Measurements from ENCODE around the gene DKK2.
A peak's percentile ranks its signal among the peaks of the same experiment; 100 is the strongest.

The DKK2 gene

GRCh38 chr4:107017443-107018343, 18.4 kb downstream of the DKK2 start:
- no peak for DNase-seq (ENCODE audit: low read depth)

GRCh38 chr4:107011312-107011711, 24.8 kb downstream of the DKK2 start:
- no peak for DNase-seq (ENCODE audit: low read depth)

DNA sequence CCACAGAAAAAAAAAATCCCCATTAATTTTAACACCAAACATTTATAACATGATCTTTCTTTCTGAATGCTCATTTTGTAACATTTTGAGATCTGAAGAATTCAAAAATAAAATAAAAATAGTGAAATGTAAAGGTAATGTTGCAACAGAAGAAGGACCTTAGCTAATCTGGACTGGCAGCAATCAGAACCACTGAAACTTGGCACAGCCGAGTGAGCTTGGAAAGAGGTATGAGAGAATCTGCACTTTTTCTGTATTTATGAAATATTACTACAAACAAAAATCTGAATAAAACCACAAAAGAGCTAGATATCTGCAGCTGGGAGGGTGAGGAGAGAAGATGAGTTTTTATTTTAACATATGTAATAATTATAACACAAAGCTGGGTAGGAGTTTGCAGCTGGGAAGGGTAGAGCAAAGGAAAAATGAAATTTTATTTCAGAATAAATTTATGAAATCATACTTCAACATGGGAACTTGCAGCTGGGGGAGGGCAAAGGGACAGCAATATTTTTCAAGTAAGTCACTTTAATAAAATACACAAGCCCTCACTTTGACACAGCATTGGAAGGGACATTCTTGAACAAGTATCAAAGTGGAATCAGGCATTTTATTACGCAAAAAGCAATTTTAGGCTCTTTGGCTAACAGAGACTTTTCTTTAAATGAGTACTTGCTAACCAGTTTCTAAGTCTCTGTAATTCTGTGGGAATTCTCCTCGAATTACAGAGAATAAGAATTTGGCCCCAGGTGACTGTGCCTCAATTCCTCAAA, 26.7 kb downstream of the DKK2 start:
- DNase-seq (ENCODE audit: low read depth): no peak

- DNase-seq (ENCODE audit: low read depth): no peak
These were observed 28.0 kb downstream of the DKK2 start for GRCh38 chr4:107008115-107008514.

- DNase-seq (ENCODE audit: low read depth): no peak
These were observed 29.9 kb downstream of the DKK2 start for GRCh38 chr4:107006218-107006617.

DNA sequence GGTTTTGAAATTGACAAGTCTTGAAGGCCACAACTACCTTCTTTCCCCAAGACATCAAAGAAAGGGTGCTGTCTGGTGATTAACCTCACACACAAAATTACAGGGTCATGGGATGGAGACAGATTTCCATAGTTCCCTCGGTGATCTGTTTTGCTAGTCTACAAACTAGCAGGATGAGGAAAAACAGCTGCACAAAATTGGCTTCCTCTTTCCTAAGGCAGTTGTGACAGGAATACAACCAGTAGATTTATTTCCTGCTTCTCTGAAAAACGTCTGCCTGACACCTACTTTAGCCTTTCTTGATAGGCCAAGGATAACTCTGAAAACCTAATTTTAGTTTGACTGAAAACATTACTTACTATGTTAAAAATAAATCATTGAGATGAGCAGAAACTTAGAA, 39.6 kb downstream of the DKK2 start:
- no peak for DNase-seq (ENCODE audit: low read depth)

- no peak for DNase-seq (ENCODE audit: low read depth)
These were observed 42.3 kb downstream of the DKK2 start for GRCh38 chr4:106993827-106994226.

DNA sequence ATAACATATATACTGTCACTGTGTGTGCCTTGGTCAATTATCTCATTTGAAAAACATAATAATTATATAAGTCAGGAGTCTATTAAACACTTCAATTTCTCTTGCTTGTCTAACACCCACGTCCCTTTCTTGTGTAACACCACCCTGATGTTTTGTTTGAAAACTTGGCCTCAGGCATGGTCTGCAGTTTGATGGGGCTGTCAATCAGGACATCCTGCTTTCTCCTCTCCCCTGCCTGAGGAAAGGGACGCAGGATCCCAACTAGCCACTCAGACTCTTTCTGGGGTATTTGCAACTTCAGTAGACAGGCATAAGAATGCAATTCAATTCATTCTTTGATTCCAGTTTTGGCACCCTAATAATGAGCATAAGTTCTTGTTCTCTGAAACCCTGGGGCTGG, 48.8 kb downstream of the DKK2 start:
- no peak for DNase-seq (ENCODE audit: low read depth)

- peak; percentile 26 for DNase-seq (ENCODE audit: low read depth)
These were observed 49.6 kb downstream of the DKK2 start for GRCh38 chr4:106986486-106986885.

DNA sequence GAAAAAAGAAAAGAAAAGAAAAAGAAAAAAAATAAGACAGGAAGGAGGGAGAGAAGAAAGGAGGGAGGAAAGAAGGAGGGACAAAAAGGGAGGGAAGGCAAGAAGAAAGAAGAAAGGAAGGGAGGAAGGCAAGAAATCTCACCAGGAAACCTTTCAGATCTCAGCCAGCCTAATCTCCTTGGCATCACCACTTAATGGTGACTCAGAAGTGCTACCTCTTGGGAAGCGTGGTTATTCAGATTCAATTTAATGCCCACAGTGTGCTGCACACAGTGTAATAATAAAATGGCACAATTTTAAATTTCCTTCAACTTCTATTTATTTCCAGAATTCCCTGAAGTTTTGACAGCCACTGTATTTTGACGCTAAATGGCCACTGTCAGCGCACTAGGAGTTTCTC, 50.3 kb downstream of the DKK2 start:
- DNase-seq (ENCODE audit: low read depth): no peak

- no peak for DNase-seq (ENCODE audit: low read depth)
These were observed 53.4 kb downstream of the DKK2 start for GRCh38 chr4:106982711-106983211.

DNA sequence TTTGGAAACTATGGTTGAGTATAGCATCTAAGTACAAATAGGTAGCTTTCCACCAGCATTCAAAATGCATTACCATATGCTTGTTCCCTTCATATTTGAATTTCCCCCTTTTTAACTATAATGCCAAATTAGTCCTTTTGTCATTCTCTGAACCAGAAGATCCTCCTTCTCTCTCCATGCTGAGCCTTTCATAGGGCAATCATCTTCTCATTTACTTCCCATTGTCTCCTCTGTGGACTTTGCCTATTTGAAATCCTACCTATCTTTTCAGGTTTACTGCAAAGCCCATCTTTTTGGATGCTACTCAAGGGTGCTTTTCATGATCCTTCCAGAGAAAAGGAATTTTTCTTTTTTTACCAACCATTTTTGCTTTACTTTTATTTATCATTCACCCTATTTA, 54.7 kb downstream of the DKK2 start:
- DNase-seq (ENCODE audit: low read depth): no peak

DNA sequence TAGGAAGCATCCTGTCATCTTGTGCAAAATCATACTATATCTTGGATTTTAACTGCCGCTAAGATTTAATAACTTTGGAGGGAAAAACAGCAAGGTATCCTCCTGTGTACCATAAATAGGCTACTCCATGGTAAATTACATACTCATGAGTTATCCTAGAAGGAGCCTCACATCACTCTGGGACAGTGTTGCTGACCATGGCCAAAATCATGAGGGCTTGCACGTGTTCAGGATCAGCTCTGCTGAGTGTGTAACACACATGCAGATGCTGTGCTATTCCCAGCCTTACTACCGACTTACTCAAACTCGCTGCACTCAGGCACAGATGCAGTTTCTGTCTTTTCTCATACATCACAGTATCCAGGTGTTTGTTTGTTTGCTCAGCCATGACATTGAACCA, 56.6 kb downstream of the DKK2 start:
- no peak for DNase-seq (ENCODE audit: low read depth)

DNA sequence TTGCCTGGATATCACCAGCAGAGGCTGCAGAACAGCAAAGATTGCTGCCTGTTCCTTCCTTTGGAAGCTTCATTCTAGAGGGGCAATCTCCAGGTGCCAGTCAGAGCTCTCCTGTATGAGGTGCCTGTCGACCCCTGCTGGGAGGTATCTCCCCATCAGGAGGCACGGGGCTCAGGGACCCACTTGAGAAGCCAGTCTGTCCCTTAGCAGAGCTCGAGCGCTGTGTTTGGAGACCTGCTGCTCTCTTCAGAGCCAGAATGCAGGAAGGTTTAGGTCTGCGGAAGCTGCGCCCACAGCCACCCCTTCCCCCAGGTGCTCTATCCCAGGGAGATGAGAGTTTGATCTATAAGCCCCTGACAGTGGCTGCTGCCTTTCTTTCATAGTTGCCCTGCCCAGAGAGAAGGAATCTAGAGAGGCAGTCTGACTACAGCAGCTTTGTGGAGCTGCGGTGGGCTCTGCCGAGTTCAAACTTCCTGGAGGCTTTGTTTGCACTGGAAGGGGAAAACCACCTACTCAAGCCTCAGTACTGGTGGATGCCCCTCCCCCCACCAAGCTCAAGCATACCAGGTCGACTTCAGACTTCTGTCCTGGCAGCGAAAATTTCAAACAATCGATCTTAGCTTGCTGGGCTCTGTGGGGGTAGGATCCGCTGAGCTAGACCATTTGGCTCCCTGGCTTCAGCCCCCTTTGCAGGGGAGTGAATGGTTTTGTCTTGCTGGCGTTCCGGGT, 57.9 kb downstream of the DKK2 start:
- no peak for DNase-seq (ENCODE audit: low read depth)

DNA sequence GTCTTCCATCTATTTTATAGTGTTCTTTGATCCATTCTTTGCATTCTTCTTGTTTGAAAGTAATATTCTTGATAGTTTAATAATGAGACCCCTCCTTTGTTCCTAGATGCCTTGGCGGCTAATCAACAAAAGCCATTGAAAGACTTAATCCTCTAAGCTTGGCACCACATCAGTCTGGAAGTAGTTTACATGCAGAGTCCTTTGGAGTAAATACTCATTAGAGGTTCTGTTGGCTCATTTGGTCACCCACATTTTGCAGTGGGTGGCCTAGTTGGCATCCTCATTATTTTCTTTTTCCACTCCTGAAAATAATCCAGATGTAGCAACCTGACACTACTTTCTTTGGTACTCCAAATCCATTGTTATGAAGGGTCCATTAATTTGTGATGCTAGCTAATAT, 64.5 kb downstream of the DKK2 start:
- no peak for DNase-seq (ENCODE audit: low read depth)

GRCh38 chr4:106967892-106968291, 68.2 kb downstream of the DKK2 start:
- DNase-seq (ENCODE audit: low read depth): no peak

DNA sequence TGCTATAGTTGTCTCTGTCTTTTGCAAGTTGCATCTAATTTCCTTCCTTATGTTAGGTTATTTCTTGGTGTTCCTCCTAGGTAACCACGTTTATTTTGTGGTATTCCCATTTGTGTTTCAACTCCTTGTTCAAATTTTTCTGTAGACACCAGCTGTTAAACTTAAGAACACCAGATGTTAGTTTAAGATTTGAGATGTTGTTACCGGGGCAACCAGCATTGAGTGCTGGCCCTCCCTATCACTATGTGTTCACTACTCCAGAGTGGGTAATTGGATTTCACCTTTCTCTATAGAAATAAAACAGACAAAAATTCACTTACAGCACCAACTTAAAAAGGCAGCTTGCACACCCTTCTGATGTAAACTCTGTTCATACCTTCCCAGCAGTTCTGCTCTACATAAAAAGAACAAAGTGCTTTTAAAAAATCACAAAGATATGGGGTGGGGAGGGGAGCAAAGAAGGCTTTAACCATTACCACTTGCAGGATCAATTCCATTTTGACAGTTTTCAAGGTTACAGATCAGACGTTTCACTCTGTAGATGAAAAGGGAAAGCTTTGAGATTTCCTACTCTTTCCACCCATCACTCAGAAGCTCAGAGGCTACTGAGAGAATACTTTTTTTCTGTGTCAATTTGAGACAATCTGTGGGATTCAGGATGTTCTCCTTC, 82.9 kb downstream of the DKK2 start:
- no peak for DNase-seq (ENCODE audit: low read depth)

DNA sequence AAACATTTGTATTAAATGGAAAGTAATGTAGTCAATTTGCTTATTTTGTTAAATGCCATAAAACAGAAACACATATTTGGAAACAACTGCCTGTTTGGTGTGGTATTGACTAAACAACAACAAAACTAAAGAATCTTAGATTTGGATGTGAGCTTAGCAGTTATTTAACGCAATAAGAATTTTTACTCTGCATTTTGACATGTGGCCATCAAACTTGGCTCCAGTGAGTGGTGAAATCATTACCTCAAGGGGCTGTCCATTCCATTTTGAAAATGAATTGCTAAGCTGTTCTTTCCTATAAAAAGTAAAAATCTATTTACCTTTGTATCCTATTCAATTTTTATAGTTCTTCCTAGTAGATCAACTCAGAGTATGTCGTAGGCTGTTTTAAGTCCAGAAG, 84.2 kb downstream of the DKK2 start:
- no peak for DNase-seq (ENCODE audit: low read depth)

DNA sequence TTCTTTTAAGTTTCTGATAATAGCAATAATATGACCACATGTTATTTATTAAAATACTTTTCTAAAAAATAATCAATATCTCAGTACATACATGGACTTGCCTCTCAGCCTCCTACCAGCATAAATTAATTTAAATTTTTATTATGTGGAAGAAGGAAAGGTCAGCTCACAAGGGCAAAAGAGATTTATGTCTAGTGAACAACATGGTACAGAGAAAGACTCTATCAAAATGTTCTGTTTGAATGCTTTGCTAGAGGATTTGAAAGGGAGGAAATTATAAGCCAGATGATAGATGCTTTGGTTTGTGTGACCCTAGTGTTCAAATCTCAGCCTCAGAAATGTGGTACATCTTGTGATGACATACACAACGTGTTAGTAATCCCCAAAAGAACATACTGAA, 94.3 kb downstream of the DKK2 start:
- no peak for DNase-seq (ENCODE audit: low read depth)

GRCh38 chr4:106930522-106930921, 105.6 kb downstream of the DKK2 start:
- DNase-seq (ENCODE audit: low read depth): no peak

DNA sequence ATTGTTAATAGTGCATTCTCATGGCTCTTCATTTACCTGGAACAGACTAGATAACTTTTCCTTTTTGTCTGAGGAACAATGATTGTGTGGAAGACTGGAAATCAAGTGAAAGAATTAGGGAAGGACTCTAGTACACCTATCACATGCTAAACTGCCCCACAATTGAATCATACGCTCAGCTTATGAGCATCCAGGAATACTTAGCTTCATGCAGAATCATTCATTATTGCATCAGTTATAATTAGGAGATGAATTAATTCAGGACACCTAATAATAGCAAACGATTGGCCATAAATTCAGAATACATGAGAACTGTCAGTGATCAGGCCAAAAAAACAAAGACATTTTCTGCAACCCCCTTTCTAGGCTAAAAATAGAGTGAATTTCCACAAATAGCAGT, 106.9 kb downstream of the DKK2 start:
- no peak for DNase-seq (ENCODE audit: low read depth)

GRCh38 chr4:106914223-106914622, 121.9 kb downstream of the DKK2 start:
- DNase-seq (ENCODE audit: low read depth): peak; percentile 44

Data from GM04504 (cell line).